Right renal cortex interstitium (tissue), 3 donors: ENCODE data around the gene HPS4. TPM values are rescaled to one million over a fixed set of nuclear protein-coding genes. Genes with fewer than 3 reads are reported as not detected.

Source experiments
- DNase-seq, 3 donors: peaks; one replicate each; pipeline ENCODE4 v3.0.0-alpha.2; 2013; ENCODE audit warnings: low read depth in 3 of 3, low spot score in 2 of 3
- polyA plus RNA-seq, 3 donors: library from polyadenylated mRNA; unstranded; fragments of 120-200 nt; gene quantifications; one replicate each; pipeline ENCODE4 v1.2.1, GENCODE V29; 2013; ENCODE audit not compliant: insufficient read length in 3 of 3

The HPS4 gene
- polyA plus RNA-seq, 3 donors = 30.4 to 33.0 (median 31.4) TPM

- DNase-seq = no peak
Observed at GRCh38 chr22:26470807-26471206, 12.8 kb downstream of the HPS4 start.

- DNase-seq = no peak
Observed at GRCh38 chr22:26466196-26466595, 17.4 kb downstream of the HPS4 start.

DNA sequence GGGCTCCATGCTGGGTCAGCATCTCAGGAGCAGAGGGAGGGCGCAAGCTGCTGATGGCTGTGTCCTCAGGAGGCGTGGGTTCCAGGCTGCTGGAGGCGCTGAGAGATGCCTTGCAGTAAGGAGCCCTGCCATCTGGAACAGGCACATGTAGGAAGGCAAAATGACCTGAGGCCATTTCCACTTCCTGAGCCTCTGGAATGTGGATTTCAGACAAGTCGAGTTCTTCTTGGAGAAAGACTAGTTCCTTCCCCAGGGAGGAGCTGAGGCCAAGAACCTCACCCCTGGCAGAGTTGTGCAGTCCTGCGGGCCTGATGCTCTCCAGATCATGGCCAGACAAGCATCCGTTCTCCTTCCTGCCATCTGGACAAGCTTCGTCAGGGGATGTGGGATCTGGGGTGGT lies 19.3 kb downstream of the HPS4 start:
- no peak for DNase-seq

DNA sequence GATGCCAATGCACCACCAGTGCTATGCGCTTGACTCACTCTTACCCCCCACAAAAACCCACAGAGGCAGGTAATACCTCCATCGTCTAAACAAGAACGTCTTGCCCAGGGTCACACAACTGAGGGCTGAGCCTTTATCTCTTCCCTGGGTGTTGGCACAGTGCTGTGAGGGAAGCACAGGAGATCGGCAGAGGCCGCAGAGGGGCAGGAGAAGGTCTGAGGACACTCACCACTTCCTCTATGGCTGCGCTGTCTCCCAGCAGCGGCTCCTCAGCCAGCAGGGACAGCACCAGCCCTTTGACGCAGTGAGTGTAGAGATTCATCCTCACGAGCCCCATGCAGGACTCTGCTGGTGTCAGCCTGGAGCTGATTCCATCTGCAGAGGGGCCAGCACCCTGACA lies 19.9 kb downstream of the HPS4 start:
- no peak for DNase-seq

DNA sequence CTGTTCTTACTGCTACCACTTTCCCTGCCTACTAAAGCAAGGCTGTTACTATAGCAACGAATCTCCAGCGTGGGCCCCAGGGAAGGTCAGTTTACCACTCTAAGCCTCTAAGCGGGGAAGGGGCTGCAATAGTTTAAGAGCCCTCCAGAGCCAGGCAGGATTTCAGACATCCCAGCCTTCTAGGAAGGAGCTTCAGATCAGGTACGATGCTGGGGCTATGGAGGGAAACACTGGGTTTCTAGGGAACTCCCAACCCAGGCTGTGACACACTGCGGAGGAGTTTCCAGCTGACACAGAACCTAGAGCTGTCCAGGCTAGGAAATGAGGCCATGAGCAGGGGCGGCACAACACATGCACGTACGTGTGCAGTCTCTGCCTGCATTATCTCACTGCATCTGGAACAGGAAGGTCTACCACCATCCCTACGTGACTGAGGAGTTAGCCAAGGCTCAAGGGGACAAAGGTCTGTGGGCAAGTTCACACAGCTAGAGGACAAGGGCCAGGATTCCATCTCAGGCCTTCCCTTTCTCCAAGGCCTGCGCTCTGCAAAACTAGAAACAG lies 20.4 kb downstream of the HPS4 start:
- DNase-seq = peak; percentile 41 to 54 (median 42)

GRCh38 chr22:26462641-26463040 lies 20.9 kb downstream of the HPS4 start:
- DNase-seq = no peak

- no peak for DNase-seq
Observed at GRCh38 chr22:26462051-26462450, 21.5 kb downstream of the HPS4 start.

DNA sequence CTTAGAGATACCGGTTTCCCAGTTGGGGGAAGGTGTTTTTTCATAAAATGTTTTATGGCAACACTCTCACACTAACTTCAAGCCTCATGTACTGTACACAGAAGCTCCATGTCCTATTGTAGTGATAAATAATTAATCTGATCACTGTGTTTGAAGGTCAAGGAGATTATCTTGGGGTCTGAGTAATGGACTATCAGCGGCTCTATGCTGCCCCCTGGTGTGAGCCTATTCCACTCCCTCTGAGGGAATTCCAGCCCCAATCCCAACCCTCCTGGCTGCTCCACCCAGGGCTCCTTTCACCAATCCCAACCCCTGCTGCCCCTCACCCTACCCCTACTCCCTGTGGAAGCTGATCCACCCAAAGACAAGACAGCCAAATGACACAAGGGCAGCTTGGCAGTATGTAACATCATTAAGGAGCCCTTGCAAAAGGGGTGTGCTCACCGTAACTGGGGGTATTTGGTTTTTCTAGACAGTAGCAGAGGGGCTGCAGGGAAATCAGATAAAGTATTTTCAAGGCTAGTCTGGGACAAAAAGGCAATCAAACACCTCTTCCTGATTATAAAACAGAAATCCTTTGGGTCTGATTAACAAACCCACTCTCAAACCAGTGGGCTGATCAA lies 22.3 kb downstream of the HPS4 start:
- peak in 1 of 3 donors; percentile 15 for DNase-seq

GRCh38 chr22:26460202-26460601 lies 23.4 kb downstream of the HPS4 start:
- DNase-seq = no peak

- DNase-seq = no peak
Observed at GRCh38 chr22:26457661-26458272, 25.8 kb downstream of the HPS4 start.

GRCh38 chr22:26453812-26454500 lies 29.6 kb downstream of the HPS4 start:
- DNase-seq = no peak

- DNase-seq = no peak
Observed at GRCh38 chr22:26453216-26453615, 30.4 kb downstream of the HPS4 start.

DNA sequence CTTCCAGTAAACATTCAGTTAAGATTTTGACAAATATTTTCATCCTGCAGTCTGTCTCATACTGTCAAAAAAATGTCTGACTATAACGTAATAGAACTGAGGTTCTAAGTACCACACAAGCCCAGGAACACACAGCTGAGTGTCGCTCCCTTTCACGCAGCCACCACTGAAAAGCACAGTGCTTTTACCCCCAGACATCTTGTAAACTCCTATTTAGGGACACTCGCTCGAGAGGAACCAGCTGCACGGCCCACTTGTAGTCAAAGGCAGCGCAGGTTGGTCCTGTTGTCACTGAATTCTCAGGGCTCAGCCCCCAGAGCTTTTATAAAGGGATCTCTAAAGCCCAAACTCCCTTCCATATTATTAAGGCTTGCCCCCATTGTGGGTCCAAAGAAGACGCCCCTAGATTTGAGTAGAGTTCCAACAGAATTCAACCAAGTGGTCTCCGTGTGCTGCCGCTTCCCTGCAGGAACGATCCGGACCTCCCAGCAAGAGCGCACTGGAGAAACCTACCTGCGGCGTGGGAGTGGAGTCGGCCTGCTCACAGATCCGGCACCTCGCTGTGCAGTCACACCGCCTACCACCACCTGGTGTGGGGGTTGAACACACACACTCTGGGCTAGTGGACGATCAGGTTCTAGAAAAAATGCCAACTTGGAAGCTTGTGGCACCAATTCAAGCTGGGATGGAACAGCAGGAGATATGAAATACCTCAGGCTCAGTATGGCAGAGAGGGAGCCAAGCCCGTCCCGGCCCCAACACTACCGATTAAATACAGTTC lies 31.2 kb downstream of the HPS4 start:
- DNase-seq = no peak

DNA sequence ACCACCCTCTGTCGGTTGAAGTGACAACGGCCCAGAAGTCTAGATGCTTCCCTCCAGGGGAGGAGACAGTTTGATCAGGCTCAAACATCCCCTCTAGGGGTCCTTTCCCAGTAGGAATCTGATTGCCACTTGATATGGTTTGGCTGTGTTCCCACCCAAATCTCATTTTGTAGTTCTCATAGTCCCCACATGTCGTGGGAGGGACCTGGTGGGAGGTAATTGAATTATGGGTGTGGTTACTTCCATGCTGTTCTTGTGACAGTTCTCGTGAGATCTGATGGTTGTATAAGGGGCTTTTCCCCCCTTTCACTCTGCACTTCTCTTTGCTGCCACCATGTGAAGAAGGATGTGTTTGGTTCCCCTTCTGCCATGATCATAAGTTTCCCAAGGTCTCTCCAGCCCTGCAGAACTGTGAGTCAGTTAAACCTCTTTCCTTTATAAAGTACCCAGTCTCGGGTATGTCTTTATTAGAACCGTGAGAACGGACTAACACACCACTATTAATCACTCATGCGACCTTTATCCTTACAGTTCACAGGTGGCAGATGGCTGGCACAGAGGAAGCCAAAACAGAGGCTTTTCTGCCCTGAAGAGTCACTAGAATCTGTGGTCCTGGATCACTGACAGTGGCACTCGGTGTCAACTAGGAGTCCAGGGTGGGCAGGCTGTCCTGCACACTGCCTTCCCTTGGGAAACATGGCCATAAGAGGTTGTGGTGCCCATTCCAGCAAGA lies 33.0 kb downstream of the HPS4 start:
- no peak for DNase-seq

- DNase-seq = no peak
Observed at GRCh38 chr22:26448941-26449340, 34.6 kb downstream of the HPS4 start.

DNA sequence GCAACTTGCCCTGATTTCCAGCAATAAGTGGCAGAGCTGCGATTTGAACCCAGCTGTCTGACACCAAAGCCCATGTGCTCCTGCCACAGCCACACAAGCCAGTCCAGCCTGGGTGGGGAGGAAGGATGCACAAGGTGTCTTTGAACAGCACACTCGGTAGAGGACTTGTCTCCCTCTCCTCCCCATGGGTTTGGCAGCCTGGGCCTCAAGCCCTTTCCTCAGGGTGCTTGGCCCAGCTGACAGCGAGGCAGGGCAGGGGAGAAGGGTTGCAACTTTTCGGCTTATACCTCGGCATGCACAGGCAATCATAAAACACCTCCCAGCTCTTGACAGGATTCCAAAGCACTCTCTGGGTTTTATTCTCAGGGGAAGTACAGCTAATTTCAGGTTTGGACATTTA lies 35.2 kb downstream of the HPS4 start:
- no peak for DNase-seq

DNA sequence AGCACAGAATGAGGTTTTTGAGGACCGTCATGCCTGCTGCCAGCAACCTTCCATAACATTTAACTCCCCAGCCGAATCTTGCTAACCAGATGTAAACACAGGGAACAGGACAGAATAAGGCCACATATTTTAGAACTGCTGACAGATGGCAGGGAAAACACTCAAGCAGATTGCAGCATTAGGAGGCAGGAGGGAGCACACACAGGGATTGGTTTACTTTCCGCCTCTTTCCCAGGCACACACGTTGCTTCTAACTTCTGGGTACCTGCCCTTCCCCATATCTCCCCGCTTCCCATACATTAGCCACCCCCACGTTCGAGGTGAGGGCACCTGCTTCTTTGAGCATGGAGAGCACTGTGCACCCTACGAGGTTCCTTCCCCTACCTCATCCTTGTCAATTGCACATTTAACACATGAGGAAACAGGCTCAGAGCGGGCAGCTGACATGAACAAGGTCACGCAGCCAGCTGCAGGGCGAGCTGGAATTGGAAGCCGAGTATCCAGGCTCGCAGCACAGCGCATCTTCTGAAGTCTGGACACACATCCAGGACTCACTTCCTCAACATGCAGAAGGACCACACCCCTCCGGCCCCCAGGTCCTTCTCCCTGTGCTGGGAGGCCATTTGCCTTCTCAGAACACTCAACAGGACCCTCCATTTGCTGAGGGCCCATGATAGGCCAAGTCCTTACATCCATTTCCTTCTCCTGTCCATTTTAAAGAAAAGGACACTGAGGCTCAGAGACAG lies 35.8 kb downstream of the HPS4 start:
- DNase-seq = no peak

DNA sequence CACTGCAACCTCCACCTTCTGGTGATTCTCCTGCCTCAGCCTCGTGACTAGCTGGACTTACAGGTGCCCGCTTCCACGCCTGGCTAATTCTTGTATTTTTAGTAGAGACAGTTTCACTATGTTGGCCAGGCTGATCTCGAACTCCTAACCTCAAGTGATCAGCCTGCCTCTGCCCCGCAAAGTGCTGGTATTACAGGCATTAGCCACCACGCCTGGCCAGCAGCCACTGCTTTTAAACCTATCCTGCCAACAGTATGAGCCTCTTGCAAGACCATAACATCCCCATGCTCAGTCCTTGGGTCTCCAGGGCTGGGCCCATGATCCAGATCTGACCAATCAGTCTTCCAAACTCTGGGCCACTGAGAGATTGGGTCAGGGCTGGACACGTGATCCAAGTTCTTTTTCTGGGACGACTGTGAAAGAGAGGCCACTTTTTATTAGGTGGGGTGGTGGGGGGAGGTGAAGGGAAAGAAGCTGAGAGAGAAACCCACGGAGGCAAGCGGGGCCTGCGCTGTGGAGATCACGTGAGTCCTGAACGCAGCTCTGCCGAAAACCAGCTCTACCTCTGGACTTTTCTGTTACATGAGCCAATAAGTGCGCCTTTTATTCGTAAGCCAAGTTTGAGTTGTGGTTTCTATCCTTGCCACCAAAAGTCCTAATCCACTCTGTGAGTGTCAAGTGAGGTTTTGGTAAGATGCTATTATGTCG lies 36.6 kb downstream of the HPS4 start:
- no peak for DNase-seq
